GM12872 (cell line): ENCODE data around the gene GDE1.
A peak's percentile ranks its signal among the peaks of the same experiment; 100 is the strongest.

Source experiments
- CTCF ChIP-seq: IDR thresholded peaks from 3 replicates; pipeline ENCODE4 v1.5.1; 2011; ENCODE audit warnings: low read depth, mild to moderate bottlenecking, low read length, moderate library complexity; ENCODE audit not compliant: insufficient read depth

The GDE1 gene

GRCh38 chr16:19555938-19556771, 34.3 kb upstream of the GDE1 start:
- TF ChIP-seq CTCF, result peak; percentile 11; the same call in 1 of the 3 replicates

GRCh38 chr16:19555186-19555937, 33.5 kb upstream of the GDE1 start, which contains the start of gene VPS35L:
VPS35L (plus strand) TSS chr16:19555703; CDS start chr16:19555730, 27 bp downstream.
- peak; percentile 92 for TF ChIP-seq CTCF

- TF ChIP-seq CTCF, result no peak
Observed at GRCh38 chr16:19549673-19550072, 27.8 kb upstream of the GDE1 start.

- TF ChIP-seq CTCF, result no peak
Observed at GRCh38 chr16:19548144-19548543, 26.2 kb upstream of the GDE1 start.

GRCh38 chr16:19542138-19542821, 20.4 kb upstream of the GDE1 start:
- no peak for TF ChIP-seq CTCF

- no peak for TF ChIP-seq CTCF
Observed at GRCh38 chr16:19540241-19540970, 18.5 kb upstream of the GDE1 start.

GRCh38 chr16:19532601-19533000, 10.7 kb upstream of the GDE1 start:
- no peak for TF ChIP-seq CTCF
